Measurements from ENCODE around the gene GCH1.

Gene GCH1

GRCh38 chr14:54828037-54828436 is 74.6 kb downstream of the GCH1 start:
- no peak for TF ChIP-seq GATA2 (IDR thresholded peaks at IDR 0.05; ENCODE audit: low read depth, low read length)
- TF ChIP-seq GATA3 (IDR thresholded peaks at IDR 0.05; ENCODE audit: low read depth, low read length) = no peak

- no peak for TF ChIP-seq GATA2 (IDR thresholded peaks at IDR 0.05; ENCODE audit: low read depth, low read length)
- no peak for TF ChIP-seq GATA3 (IDR thresholded peaks at IDR 0.05; ENCODE audit: low read depth, low read length)
Measured at GRCh38 chr14:54823757-54824549, 78.7 kb downstream of the GCH1 start.

- TF ChIP-seq GATA3 (IDR thresholded peaks at IDR 0.05; ENCODE audit: low read depth, low read length) (no peak), GATA2 (IDR thresholded peaks at IDR 0.05; ENCODE audit: low read depth, low read length) (no peak)
Measured at GRCh38 chr14:54822685-54823084, 79.9 kb downstream of the GCH1 start.

GRCh38 chr14:54818201-54819133 is 84.2 kb downstream of the GCH1 start:
- TF ChIP-seq GATA2 (IDR thresholded peaks at IDR 0.05; ENCODE audit: low read depth, low read length) (peak; percentile 97), GATA3 (IDR thresholded peaks at IDR 0.05; ENCODE audit: low read depth, low read length) (peak; percentile 91)

- no peak for TF ChIP-seq GATA2 (IDR thresholded peaks at IDR 0.05; ENCODE audit: low read depth, low read length)
- no peak for TF ChIP-seq GATA3 (IDR thresholded peaks at IDR 0.05; ENCODE audit: low read depth, low read length)
Measured at GRCh38 chr14:54817506-54817905, 85.1 kb downstream of the GCH1 start.

- TF ChIP-seq GATA3 (IDR thresholded peaks at IDR 0.05; ENCODE audit: low read depth, low read length) (peak; percentile 92), GATA2 (IDR thresholded peaks at IDR 0.05; ENCODE audit: low read depth, low read length) (peak; percentile 89)
Measured at GRCh38 chr14:54816450-54816849, 86.2 kb downstream of the GCH1 start.

GRCh38 chr14:54815515-54815914 is 87.1 kb downstream of the GCH1 start:
- TF ChIP-seq GATA2 (IDR thresholded peaks at IDR 0.05; ENCODE audit: low read depth, low read length) (no peak), GATA3 (IDR thresholded peaks at IDR 0.05; ENCODE audit: low read depth, low read length) (no peak)

- no peak for TF ChIP-seq GATA2 (IDR thresholded peaks at IDR 0.05; ENCODE audit: low read depth, low read length)
- no peak for TF ChIP-seq GATA3 (IDR thresholded peaks at IDR 0.05; ENCODE audit: low read depth, low read length)
Measured at GRCh38 chr14:54815016-54815415, 87.6 kb downstream of the GCH1 start.

- TF ChIP-seq GATA3 (IDR thresholded peaks at IDR 0.05; ENCODE audit: low read depth, low read length) (no peak), GATA2 (IDR thresholded peaks at IDR 0.05; ENCODE audit: low read depth, low read length) (no peak)
Measured at GRCh38 chr14:54814076-54814475, 88.5 kb downstream of the GCH1 start.

- no peak for TF ChIP-seq GATA2 (IDR thresholded peaks at IDR 0.05; ENCODE audit: low read depth, low read length)
- TF ChIP-seq GATA3 (IDR thresholded peaks at IDR 0.05; ENCODE audit: low read depth, low read length) = no peak
Measured at GRCh38 chr14:54813081-54813480, 89.5 kb downstream of the GCH1 start.

GRCh38 chr14:54812617-54813016 is 90.0 kb downstream of the GCH1 start:
- TF ChIP-seq GATA3 (IDR thresholded peaks at IDR 0.05; ENCODE audit: low read depth, low read length) = no peak
- no peak for TF ChIP-seq GATA2 (IDR thresholded peaks at IDR 0.05; ENCODE audit: low read depth, low read length)

- TF ChIP-seq GATA3 (IDR thresholded peaks at IDR 0.05; ENCODE audit: low read depth, low read length) = no peak
- TF ChIP-seq GATA2 (IDR thresholded peaks at IDR 0.05; ENCODE audit: low read depth, low read length) = no peak
Measured at GRCh38 chr14:54809767-54810166, 92.9 kb downstream of the GCH1 start.

- TF ChIP-seq GATA3 (IDR thresholded peaks at IDR 0.05; ENCODE audit: low read depth, low read length) (peak; percentile 91), GATA2 (IDR thresholded peaks at IDR 0.05; ENCODE audit: low read depth, low read length) (peak; percentile 97)
Measured at GRCh38 chr14:54808326-54809161, 94.1 kb downstream of the GCH1 start.

- no peak for TF ChIP-seq GATA2 (IDR thresholded peaks at IDR 0.05; ENCODE audit: low read depth, low read length)
- no peak for TF ChIP-seq GATA3 (IDR thresholded peaks at IDR 0.05; ENCODE audit: low read depth, low read length)
Measured at GRCh38 chr14:54807881-54808280, 94.7 kb downstream of the GCH1 start.
